ENCODE measurements around the gene DNHD1. TPM values are rescaled to one million over a fixed set of nuclear protein-coding genes. Genes with fewer than 3 reads are reported as not detected.

Gene DNHD1
- total and polyA plus RNA-seq, 9 of the 15 experiments (the other 6 are each of a cell fraction or from before 2014, with no cell fraction given) = 0.82 to 9.7 (median 3.8) TPM

DNA sequence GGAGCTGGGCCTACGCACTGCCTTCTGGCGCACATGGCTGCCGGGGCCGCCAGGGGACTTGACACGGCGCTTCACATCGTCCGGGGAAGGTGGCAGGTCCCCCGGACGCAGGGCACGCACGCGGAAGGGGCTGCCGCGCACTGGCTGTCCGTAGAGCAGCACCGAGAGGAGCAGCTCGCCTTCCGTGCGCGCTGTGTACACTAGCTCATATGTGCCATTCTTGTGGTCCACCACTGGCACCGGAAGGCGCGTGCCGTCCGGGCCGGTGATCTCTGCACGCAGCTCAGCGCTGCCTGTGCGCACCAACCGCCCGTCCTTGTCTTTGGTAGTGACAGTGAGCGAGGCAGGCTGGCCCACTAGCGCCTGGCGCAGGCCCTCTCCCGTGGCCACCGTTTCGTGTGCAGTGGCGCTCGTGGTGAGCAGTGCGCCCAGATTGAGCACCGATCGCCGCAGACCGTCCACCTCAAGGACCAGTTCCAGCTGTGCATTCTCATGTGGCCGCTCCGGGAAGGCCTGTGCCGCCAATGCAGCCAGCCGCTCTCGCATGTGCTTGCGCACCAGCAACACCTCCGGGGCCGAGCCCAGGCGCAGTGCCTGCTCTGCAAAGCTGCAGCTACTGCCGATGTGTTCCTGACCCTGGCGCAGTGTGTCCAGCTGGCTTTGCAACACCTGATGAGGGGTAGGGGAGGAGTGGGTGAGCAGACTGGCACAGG is 40.6 kb upstream of the DNHD1 start:
- CTCF ChIA-PET (ENCODE audit: low intra/inter-chr PET ratio) = no interaction called here
- FAIRE-seq (no peak), DNase-seq (ENCODE audit: extremely low read depth in 1 of 4, low spot score in 3 of 4) (no peak), ATAC-seq (no peak)
- H3K79me2 ChIP-seq (ENCODE audit: control insufficient read depth, insufficient read depth, low read length) = no peaks in the 10 kb centered on the region
- H3K9me1 ChIP-seq (ENCODE audit: control insufficient read depth, insufficient read depth, low read length) = no peaks in the 10 kb centered on the region
- H3K4me1 ChIP-seq (replicated peaks in 1 of 2; ENCODE audit: control insufficient read depth in 2 of 2, insufficient read depth in 2 of 2, low read length in 2 of 2) = no peaks in the 10 kb centered on the region
- no peaks in the 10 kb centered on the region for H3K27me3 ChIP-seq (ENCODE audit: control insufficient read depth in 2 of 2, insufficient read depth in 2 of 2, low read length in 2 of 2)
- no peak overlapping the region for H2AFZ ChIP-seq (ENCODE audit: low read depth, low read length)
- no TSS peak for BruUV-seq (replicated peaks)
- no peaks in the 10 kb centered on the region for H3K9me3 ChIP-seq (replicated peaks; ENCODE audit: control insufficient read depth, insufficient read depth, low read depth, low read length)
- no peaks in the 10 kb centered on the region for H4K20me1 ChIP-seq (replicated peaks; ENCODE audit: control insufficient read depth, insufficient read depth, low read length)
- no peaks in the 10 kb centered on the region; the same call in 2 of the 3 replicates for H3K36me3 ChIP-seq (ENCODE audit: control insufficient read depth, insufficient read depth, low read length)
- intact Hi-C loops (cut with micrococcal nuclease) (no loop called here), in situ Hi-C loops (cut with MboI) (no loop called here)
- no peak overlapping the region for H3K27ac ChIP-seq (ENCODE audit: extremely low read depth, low read depth, low read length)
- 90% methylated on average over 45 of the region's 56 CpGs for WGBS (ENCODE audit: insufficient coverage, low coverage, missing lambda C conversion rate)
- no peak overlapping the region for H3K4me3 ChIP-seq
- H3K4me2 ChIP-seq (ENCODE audit: insufficient read depth, low read length) = no peak overlapping the region
- H3K9ac ChIP-seq (ENCODE audit: insufficient read depth in 1 of 2, low read depth in 2 of 2, low read length in 2 of 2) = peak overlapping the region in 1 of 2 experiments; percentile 32; a peak in 1 of 4 replicates
- POLR2A ChIA-PET = interaction anchor here (1.6 kb wide), 1 partner anchor 20 kb away, joined by 6 read pairs; no protein-coding TSS in a partner anchor
- TF ChIP-seq, protein P1, sequence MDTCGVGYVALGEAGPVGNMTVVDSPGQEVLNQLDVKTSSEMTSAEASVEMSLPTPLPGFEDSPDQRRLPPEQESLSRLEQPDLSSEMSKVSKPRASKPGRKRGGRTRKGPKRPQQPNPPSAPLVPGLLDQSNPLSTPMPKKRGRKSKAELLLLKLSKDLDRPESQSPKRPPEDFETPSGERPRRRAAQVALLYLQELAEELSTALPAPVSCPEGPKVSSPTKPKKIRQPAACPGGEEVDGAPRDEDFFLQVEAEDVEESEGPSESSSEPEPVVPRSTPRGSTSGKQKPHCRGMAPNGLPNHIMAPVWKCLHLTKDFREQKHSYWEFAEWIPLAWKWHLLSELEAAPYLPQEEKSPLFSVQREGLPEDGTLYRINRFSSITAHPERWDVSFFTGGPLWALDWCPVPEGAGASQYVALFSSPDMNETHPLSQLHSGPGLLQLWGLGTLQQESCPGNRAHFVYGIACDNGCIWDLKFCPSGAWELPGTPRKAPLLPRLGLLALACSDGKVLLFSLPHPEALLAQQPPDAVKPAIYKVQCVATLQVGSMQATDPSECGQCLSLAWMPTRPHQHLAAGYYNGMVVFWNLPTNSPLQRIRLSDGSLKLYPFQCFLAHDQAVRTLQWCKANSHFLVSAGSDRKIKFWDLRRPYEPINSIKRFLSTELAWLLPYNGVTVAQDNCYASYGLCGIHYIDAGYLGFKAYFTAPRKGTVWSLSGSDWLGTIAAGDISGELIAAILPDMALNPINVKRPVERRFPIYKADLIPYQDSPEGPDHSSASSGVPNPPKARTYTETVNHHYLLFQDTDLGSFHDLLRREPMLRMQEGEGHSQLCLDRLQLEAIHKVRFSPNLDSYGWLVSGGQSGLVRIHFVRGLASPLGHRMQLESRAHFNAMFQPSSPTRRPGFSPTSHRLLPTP (IDR thresholded peaks at IDR 0.05; ENCODE audit: borderline replicate concordance, extremely low read depth, insufficient read length) = no peak
- TF ChIP-seq PRMT5 (CRISPR knock-in tag; IDR thresholded peaks at IDR 0.05) (no peak), HLTF (IDR thresholded peaks at IDR 0.05) (no peak), CC2D1A (IDR thresholded peaks at IDR 0.05) (no peak), ZNF212 (CRISPR knock-in tag; IDR thresholded peaks at IDR 0.05) (no peak), CBFA2T3 (IDR thresholded peaks at IDR 0.05) (no peak), MXI1 (IDR thresholded peaks at IDR 0.05; ENCODE audit: low read depth, low read length) (no peak), L3MBTL2 (IDR thresholded peaks at IDR 0.05) (no peak), ZNF778 (CRISPR knock-in tag; IDR thresholded peaks at IDR 0.05) (no peak), PHB (CRISPR knock-in tag; IDR thresholded peaks at IDR 0.05) (no peak), SUPT5H (IDR thresholded peaks at IDR 0.05) (no peak), COPS2 (conservative IDR thresholded peaks at IDR 0.05) (no peak), XRCC5 (IDR thresholded peaks at IDR 0.05; ENCODE audit: low read depth, low read length) (no peak)
- TF ChIP-seq, protein P2, sequence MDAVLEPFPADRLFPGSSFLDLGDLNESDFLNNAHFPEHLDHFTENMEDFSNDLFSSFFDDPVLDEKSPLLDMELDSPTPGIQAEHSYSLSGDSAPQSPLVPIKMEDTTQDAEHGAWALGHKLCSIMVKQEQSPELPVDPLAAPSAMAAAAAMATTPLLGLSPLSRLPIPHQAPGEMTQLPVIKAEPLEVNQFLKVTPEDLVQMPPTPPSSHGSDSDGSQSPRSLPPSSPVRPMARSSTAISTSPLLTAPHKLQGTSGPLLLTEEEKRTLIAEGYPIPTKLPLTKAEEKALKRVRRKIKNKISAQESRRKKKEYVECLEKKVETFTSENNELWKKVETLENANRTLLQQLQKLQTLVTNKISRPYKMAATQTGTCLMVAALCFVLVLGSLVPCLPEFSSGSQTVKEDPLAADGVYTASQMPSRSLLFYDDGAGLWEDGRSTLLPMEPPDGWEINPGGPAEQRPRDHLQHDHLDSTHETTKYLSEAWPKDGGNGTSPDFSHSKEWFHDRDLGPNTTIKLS (IDR thresholded peaks at IDR 0.05; ENCODE audit: borderline replicate concordance, low read depth) = no peak
- TF ChIP-seq, protein P3, sequence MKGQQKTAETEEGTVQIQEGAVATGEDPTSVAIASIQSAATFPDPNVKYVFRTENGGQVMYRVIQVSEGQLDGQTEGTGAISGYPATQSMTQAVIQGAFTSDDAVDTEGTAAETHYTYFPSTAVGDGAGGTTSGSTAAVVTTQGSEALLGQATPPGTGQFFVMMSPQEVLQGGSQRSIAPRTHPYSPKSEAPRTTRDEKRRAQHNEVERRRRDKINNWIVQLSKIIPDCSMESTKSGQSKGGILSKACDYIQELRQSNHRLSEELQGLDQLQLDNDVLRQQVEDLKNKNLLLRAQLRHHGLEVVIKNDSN (CRISPR knock-in tag; IDR thresholded peaks at IDR 0.05) = no peak
